Tibial artery (tissue), 4 donors: ENCODE data around the gene SETMAR.

Experiments
- DNase-seq, 2 donors: peaks; one replicate each; pipeline ENCODE4 v3.0.0-alpha.2; 2019
- H3K27ac ChIP-seq, 2 donors: fragments of 200-600 bp; sonication (generic) in 1 of 2; 1 replicate in 1 of 2; 2 replicates in 1 of 2; pipeline ENCODE4 v1.5.1; 2018 to 2019; ENCODE audit warnings: mild to moderate bottlenecking in 1 of 2
- H3K27me3 ChIP-seq, 2 donors: fragments of 200-600 bp; sonication (generic) in 1 of 2; one replicate each; pipeline versions ENCODE4 v1.5.1 to v1.6.0; 2016 to 2019
- H3K36me3 ChIP-seq, 3 donors: fragments of 200-600 bp; sonication (generic) in 2 of 3; one replicate each; pipeline ENCODE4 v1.5.1; 2016 to 2019; ENCODE audit warnings: mild to moderate bottlenecking in 2 of 3
- H3K4me1 ChIP-seq, 4 donors: fragments of 200-600 bp; sonication (generic) in 2 of 4; 1 replicate in 3 of 4; 2 replicates in 1 of 4; pipeline ENCODE4 v1.5.1; 2016 to 2019
- H3K4me3 ChIP-seq, 2 donors: fragments of 200-600 bp; sonication (generic) in 1 of 2; 1 replicate in 1 of 2; 2 replicates in 1 of 2; pipeline ENCODE4 v1.5.1; 2018 to 2019; ENCODE audit warnings: mild to moderate bottlenecking in 2 of 2
- H3K9me3 ChIP-seq, 3 donors: fragments of 200-600 bp; sonication (generic) in 1 of 3; one replicate each; pipeline ENCODE4 v1.5.1; 2016 to 2019
- intact Hi-C: fragments of 100-400 bp; cut with DNase I; formaldehyde crosslinking; loops from one replicate; pipeline ENCODE4 v1.15.0; 2023; ENCODE audit warnings: low total_unique reads
- TF ChIP-seq, protein P1 (sequence below), 2 experiments: fragments of 200-600 bp in 1 of 2; fragments of 450-650 bp in 1 of 2; IDR thresholded peaks; one replicate each; pipeline ENCODE4 v1.5.1; 2017 to 2019; ENCODE audit warnings: antibody characterized with exemption in 2 of 2, mild to moderate bottlenecking in 1 of 2, moderate library complexity in 1 of 2

Gene SETMAR

DNA sequence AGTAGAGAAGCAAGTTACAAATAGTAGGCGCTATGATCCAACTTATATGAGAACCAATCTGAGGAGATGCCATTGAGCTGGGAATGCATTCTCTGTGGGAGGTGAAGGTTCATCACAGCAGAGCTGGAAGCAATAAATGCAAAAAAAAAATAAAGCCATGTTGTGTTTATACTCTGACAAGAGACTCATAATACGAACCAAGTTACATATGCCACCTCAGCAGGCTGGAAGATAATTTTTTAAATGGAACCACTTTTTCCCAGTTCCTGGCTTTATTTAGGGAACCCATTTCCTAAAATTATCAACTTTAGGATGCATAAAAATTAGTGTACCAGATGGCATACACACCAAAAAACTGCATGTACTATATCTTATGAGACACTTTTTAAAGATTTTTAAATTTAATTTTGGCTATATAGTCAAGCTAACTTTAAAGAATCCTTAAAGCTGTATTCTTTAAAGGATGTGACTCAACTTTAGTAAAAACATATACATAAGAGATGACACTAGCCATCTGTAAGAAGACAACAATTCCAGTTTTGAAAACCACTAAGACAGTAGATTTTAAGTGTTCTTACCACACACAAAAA lies 23.6 kb upstream of the SETMAR start:
- intact Hi-C loops = no loop called here
- TF ChIP-seq, protein P1, sequence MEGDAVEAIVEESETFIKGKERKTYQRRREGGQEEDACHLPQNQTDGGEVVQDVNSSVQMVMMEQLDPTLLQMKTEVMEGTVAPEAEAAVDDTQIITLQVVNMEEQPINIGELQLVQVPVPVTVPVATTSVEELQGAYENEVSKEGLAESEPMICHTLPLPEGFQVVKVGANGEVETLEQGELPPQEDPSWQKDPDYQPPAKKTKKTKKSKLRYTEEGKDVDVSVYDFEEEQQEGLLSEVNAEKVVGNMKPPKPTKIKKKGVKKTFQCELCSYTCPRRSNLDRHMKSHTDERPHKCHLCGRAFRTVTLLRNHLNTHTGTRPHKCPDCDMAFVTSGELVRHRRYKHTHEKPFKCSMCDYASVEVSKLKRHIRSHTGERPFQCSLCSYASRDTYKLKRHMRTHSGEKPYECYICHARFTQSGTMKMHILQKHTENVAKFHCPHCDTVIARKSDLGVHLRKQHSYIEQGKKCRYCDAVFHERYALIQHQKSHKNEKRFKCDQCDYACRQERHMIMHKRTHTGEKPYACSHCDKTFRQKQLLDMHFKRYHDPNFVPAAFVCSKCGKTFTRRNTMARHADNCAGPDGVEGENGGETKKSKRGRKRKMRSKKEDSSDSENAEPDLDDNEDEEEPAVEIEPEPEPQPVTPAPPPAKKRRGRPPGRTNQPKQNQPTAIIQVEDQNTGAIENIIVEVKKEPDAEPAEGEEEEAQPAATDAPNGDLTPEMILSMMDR (IDR thresholded peaks at IDR 0.05) = no peak
- no peaks in the 10 kb centered on the region for H3K4me1 ChIP-seq
- no peak for DNase-seq
- H3K36me3 ChIP-seq = no peaks in the 10 kb centered on the region
- no peak overlapping the region for H3K4me3 ChIP-seq
- no peaks in the 10 kb centered on the region for H3K27me3 ChIP-seq
- H3K27ac ChIP-seq = no peak overlapping the region
- H3K9me3 ChIP-seq = no peaks in the 10 kb centered on the region

DNA sequence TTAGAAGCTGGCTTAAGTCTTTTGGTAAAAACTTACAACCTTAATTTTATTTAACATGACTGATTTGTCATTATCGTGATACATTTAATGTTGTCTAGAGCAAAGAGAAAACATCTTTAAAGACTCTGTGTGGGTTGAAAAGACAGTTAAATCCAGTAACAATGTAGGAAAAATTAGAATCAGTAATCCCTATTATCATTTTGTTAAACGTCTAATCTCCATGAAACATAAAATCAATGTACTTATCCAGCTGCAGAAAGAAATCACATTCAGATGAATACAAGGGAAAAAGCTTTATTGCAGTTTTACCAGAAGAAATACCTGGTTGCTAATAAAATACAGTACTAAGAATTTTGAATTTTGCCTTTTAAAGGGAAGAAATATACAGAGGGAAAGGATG lies 21.2 kb upstream of the SETMAR start:
- Histone ChIP-seq H3K36me3 (no peaks in the 10 kb centered on the region), H3K27me3 (no peaks in the 10 kb centered on the region), H3K27ac (no peak overlapping the region), H3K4me1 (no peaks in the 10 kb centered on the region), H3K9me3 (no peaks in the 10 kb centered on the region), H3K4me3 (no peak overlapping the region)
- intact Hi-C loops = no loop called here
- DNase-seq = no peak
- TF ChIP-seq, protein P1 (IDR thresholded peaks at IDR 0.05) = no peak

DNA sequence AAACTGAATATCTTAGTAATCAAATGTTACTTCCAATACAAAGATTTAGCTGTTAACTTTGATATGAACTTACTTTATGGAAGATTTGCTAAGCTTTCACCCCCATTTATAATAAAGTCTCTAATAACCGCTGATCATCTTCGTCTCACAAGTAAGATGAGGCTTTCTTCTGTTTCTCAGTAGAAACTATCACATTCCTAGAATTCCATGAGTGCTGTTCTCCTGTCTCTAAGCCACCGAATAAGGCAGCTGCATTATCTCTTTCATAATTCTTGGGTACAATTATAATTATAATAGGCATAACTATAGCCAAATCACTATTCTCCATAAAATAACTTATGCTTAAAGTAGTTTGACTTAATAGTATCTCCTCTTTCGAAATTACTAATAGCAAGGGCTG lies 18.3 kb upstream of the SETMAR start:
- H3K4me1 ChIP-seq = no peaks in the 10 kb centered on the region
- no peak for DNase-seq
- no peak overlapping the region for H3K4me3 ChIP-seq
- H3K9me3 ChIP-seq = no peaks in the 10 kb centered on the region
- H3K27ac ChIP-seq = no peak overlapping the region
- H3K27me3 ChIP-seq = no peaks in the 10 kb centered on the region
- TF ChIP-seq, protein P1 (IDR thresholded peaks at IDR 0.05) = no peak
- intact Hi-C loops = no loop called here
- H3K36me3 ChIP-seq = no peaks in the 10 kb centered on the region

DNA sequence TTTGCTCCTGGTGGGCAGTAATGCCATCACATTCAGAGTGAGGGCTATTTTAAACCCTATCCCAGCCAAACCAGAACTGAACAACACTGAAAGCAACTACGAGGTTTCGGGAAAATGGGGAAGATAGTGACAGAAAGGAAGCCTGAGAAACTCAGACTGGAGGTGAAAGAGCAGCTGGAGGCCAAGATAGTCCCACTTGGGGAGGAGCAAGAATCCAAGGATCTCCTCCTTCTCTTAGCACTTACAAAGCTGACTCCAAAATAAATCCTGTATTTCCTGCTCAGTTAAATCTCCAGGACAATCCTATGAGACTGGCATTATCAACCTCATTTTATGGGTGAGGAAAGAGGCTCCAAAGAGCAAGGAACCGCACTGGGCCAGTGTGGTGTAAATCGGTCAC lies 14.1 kb upstream of the SETMAR start:
- Histone ChIP-seq H3K4me1 (no peaks in the 10 kb centered on the region), H3K27ac (no peak overlapping the region), H3K4me3 (no peak overlapping the region), H3K36me3 (no peaks in the 10 kb centered on the region), H3K9me3 (no peaks in the 10 kb centered on the region), H3K27me3 (no peaks in the 10 kb centered on the region)
- intact Hi-C loops = no loop called here
- no peak for DNase-seq
- TF ChIP-seq, protein P1 (IDR thresholded peaks at IDR 0.05) = no peak

DNA sequence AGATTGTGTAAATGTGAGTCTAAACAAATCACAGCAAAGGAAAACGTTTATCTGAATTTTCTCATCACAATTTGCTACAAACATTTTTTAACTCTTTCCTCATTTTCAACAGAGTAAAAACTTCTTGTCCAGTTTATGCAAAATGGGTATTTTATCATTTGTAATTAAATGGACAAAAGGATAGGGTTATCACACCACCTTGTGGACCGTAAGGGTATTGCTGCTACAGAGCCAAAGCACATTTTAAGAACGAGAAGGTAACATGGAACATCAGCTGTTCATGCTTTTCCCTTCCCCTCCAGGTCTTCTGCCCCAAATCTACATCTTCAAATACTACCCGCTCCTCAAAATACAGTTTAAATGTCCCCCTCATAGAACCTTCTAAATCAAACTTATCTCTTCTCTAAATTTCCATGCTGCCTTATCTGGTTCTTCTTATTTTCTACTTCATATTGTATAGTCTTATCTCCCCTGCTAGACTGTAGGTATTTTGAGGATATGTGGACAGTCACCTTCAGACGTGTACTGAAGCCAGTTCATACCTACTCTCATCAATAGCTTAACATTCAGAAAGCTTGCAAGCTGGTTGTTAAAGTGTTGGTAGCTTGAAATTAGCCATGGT lies 12.8 kb upstream of the SETMAR start:
- Histone ChIP-seq H3K36me3 (no peaks in the 10 kb centered on the region), H3K9me3 (no peaks in the 10 kb centered on the region), H3K4me3 (no peak overlapping the region), H3K27me3 (no peaks in the 10 kb centered on the region), H3K4me1 (no peaks in the 10 kb centered on the region), H3K27ac (no peak overlapping the region)
- TF ChIP-seq, protein P1 (IDR thresholded peaks at IDR 0.05) = peak; percentile 83 to 92
- intact Hi-C loops = loop anchor here (5.0 kb wide), 1 partner anchor 1088 kb away; no protein-coding TSS in a partner anchor
- DNase-seq = peak in 1 of 2 donors; percentile 35
